ENCODE results near the gene E4F1. TPM values are rescaled to one million over a fixed set of nuclear protein-coding genes. Genes with fewer than 3 reads are reported as not detected.

E4F1 gene
- total and polyA plus RNA-seq, 10 of the 15 experiments (the other 5 are each of a cell fraction or from before 2014, with no cell fraction given), result 0.23 to 36.5 (median 14.5) TPM

GRCh38 chr16:2199621-2200139 is 23.7 kb upstream of the E4F1 start:
- H3K27me3 ChIP-seq (replicated peaks in 1 of 2; ENCODE audit: control insufficient read depth in 2 of 2, insufficient read depth in 2 of 2, low read length in 1 of 2), result peaks cover 12% of the 10 kb centered on the region in 2 experiments
- no peak overlapping the region for H3K27ac ChIP-seq (ENCODE audit: control insufficient read depth, insufficient read depth)
- no peaks in the 10 kb centered on the region for H4K20me1 ChIP-seq (ENCODE audit: control insufficient read depth, insufficient read depth)
- H2AFZ ChIP-seq (ENCODE audit: control insufficient read depth, low read depth, low read length), result no peak overlapping the region
- WGBS (ENCODE audit: insufficient coverage, insufficient replicate concordance, low lambda C conversion rate, missing lambda C conversion rate), result 40% methylated on average over 14 of the region's 14 CpGs
- intact Hi-C loops (cut with micrococcal nuclease; ENCODE audit: unreplicated experiment) (no loop called here), in situ Hi-C loops (cut with MboI) (no loop called here)
- no peak overlapping the region for H3K9ac ChIP-seq (ENCODE audit: control insufficient read depth, insufficient read depth, low read length)
- RAD21 ChIA-PET (ENCODE audit: unreplicated experiment), result no interaction called here
- no peak for DNase-seq (ENCODE audit: low read depth, low spot score)
- SMC1A ChIA-PET (ENCODE audit: uncharacterized antibody, unreplicated experiment), result no interaction called here
- H3K4me3 ChIP-seq, result no peak overlapping the region
- no peaks in the 10 kb centered on the region for H3K9me3 ChIP-seq (replicated peaks; ENCODE audit: control insufficient read depth, insufficient read depth, low read length)
- CTCF ChIA-PET, result interaction anchor here (0.6 kb wide), 1 partner anchor 198 kb away, joined by 3 read pairs; no protein-coding TSS in a partner anchor
- no peaks in the 10 kb centered on the region; the same call in 1 of the 2 replicates for H3K4me1 ChIP-seq (ENCODE audit: control insufficient read depth, insufficient read depth, low read length)
- no peak for TF ChIP-seq MEF2B (IDR thresholded peaks at IDR 0.05; ENCODE audit: partially characterized antibody, poor library complexity, severe bottlenecking)
- TF ChIP-seq, protein P1, sequence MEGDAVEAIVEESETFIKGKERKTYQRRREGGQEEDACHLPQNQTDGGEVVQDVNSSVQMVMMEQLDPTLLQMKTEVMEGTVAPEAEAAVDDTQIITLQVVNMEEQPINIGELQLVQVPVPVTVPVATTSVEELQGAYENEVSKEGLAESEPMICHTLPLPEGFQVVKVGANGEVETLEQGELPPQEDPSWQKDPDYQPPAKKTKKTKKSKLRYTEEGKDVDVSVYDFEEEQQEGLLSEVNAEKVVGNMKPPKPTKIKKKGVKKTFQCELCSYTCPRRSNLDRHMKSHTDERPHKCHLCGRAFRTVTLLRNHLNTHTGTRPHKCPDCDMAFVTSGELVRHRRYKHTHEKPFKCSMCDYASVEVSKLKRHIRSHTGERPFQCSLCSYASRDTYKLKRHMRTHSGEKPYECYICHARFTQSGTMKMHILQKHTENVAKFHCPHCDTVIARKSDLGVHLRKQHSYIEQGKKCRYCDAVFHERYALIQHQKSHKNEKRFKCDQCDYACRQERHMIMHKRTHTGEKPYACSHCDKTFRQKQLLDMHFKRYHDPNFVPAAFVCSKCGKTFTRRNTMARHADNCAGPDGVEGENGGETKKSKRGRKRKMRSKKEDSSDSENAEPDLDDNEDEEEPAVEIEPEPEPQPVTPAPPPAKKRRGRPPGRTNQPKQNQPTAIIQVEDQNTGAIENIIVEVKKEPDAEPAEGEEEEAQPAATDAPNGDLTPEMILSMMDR (IDR thresholded peaks at IDR 0.05 in 2 of 3, conservative IDR thresholded peaks at IDR 0.05 in 1 of 3; ENCODE audit: control insufficient read depth in 2 of 3, extremely low read depth in 1 of 3, insufficient read depth in 1 of 3, low read depth in 3 of 3, low read length in 3 of 3), result no peak
- TF ChIP-seq PAX5 (IDR thresholded peaks at IDR 0.05; ENCODE audit: borderline replicate concordance, low read depth, low read length), result no peak
- no peak for FAIRE-seq
- no peaks in the 10 kb centered on the region for H3K36me3 ChIP-seq (ENCODE audit: control insufficient read depth in 2 of 2, insufficient read depth in 2 of 2, low read length in 1 of 2)
- BruUV-seq (replicated peaks), result no TSS peak
- POLR2A ChIA-PET, result no interaction called here
- H3K79me2 ChIP-seq (ENCODE audit: control insufficient read depth, insufficient read depth, low read length), result no peaks in the 10 kb centered on the region
- H3K4me2 ChIP-seq (ENCODE audit: control insufficient read depth, insufficient read depth), result no peak overlapping the region
- ATAC-seq, result no peak

DNA sequence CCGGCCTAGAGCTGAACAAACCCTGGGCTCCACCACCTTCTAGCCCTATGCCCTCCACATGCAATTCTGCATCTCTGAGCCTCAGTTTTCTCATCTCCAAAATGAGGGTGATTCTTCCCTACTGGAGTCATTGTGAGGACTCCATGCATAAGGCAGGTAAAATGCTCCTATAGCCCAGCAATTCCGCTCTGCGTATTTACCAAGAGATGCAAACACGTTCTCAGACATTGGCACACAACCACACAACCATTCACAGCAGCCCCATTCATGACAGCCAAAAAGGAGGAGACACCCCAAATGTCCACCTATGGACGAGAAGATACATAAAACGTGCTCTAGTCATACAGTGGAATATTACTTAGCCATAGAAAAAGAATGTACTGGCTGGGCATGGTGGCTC is 23.1 kb upstream of the E4F1 start:
- in situ Hi-C loops (cut with MboI) (no loop called here), intact Hi-C loops (cut with micrococcal nuclease; ENCODE audit: unreplicated experiment) (no loop called here)
- 36% methylated on average over 6 of the region's 6 CpGs for WGBS (ENCODE audit: insufficient coverage, insufficient replicate concordance, low lambda C conversion rate, missing lambda C conversion rate)
- Histone ChIP-seq H3K4me3 (no peak overlapping the region), H3K27ac (ENCODE audit: control insufficient read depth, insufficient read depth) (no peak overlapping the region), H4K20me1 (ENCODE audit: control insufficient read depth, insufficient read depth) (no peaks in the 10 kb centered on the region), H3K27me3 (replicated peaks in 1 of 2; ENCODE audit: control insufficient read depth in 2 of 2, insufficient read depth in 2 of 2, low read length in 1 of 2) (peaks cover 8% of the 10 kb centered on the region in 2 experiments), H3K36me3 (ENCODE audit: control insufficient read depth in 2 of 2, insufficient read depth in 2 of 2, low read length in 1 of 2) (no peaks in the 10 kb centered on the region), H3K9ac (ENCODE audit: control insufficient read depth, insufficient read depth, low read length) (no peak overlapping the region), H2AFZ (ENCODE audit: control insufficient read depth, low read depth, low read length) (no peak overlapping the region), H3K4me2 (ENCODE audit: control insufficient read depth, insufficient read depth) (no peak overlapping the region), H3K9me3 (replicated peaks; ENCODE audit: control insufficient read depth, insufficient read depth, low read length) (no peaks in the 10 kb centered on the region), H3K79me2 (ENCODE audit: control insufficient read depth, insufficient read depth, low read length) (no peaks in the 10 kb centered on the region), H3K4me1 (ENCODE audit: control insufficient read depth, insufficient read depth, low read length) (no peaks in the 10 kb centered on the region)
- no TSS peak for BruUV-seq (replicated peaks)
- no peak for DNase-seq (ENCODE audit: low read depth, low spot score)
- RAD21 ChIA-PET (ENCODE audit: unreplicated experiment), result no interaction called here
- FAIRE-seq, result no peak
- no peak for ATAC-seq
- CTCF ChIA-PET, result no interaction called here
- POLR2A ChIA-PET, result no interaction called here
- SMC1A ChIA-PET (ENCODE audit: uncharacterized antibody, unreplicated experiment), result no interaction called here
- no peak for TF ChIP-seq TCF3 (IDR thresholded peaks at IDR 0.05; ENCODE audit: borderline replicate concordance, insufficient read depth, low read depth, low read length)
- TF ChIP-seq ETV6 (conservative IDR thresholded peaks at IDR 0.05 in 1 of 2, IDR thresholded peaks at IDR 0.05 in 1 of 2; ENCODE audit: borderline replicate concordance in 1 of 2, low read depth in 1 of 2), result no peak
- no peak for TF ChIP-seq E4F1 (IDR thresholded peaks at IDR 0.05; ENCODE audit: borderline replicate concordance, partially characterized antibody)
- TF ChIP-seq CREM (IDR thresholded peaks at IDR 0.05; ENCODE audit: low read depth), result no peak
- no peak for TF ChIP-seq MAX (IDR thresholded peaks at IDR 0.05; ENCODE audit: low read depth, low read length)
- TF ChIP-seq RELB (IDR thresholded peaks at IDR 0.05; ENCODE audit: low read depth), result no peak
- no peak for TF ChIP-seq BCL11A (IDR thresholded peaks at IDR 0.05; ENCODE audit: low read depth, low read length)
